ENCODE data around the gene INO80C.

DNA sequence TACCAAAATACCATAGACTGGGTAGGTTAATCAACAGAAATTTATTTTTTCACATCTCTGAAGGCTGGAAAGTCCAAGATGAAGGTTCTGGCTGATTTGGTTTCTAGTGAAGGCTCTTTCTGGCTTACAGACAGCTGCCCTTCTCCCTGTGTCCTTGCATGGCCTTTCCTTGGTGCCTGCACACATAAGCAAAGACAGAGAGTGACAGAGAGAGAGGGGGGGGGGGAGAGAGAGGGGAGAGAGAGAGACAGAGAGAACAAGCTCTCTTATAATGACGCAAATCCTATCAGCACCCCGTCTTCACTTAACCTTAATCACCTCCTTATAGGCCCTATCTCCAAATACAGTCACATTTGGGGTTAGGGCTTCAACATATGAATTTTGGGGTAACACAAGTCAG lies 53.9 kb downstream of the INO80C start:
- TF ChIP-seq CTCF (IDR thresholded peaks at IDR 0.05) (no peak), POLR2AphosphoS5 (IDR thresholded peaks at IDR 0.05) (no peak)
